Stimulated activated CD4-positive, alpha-beta T cell treated with anti-CD3 and anti-CD28 coated beads, Interleukin-4, amount 100 ng/mL, for 1 hour (primary cell): Measurements from ENCODE around the gene SETDB1.
A peak's percentile ranks its signal among the peaks of the same experiment; 100 is the strongest.

ENCODE experiments used
- DNase-seq: peaks from one replicate; pipeline ENCODE4 v3.0.0-alpha.2; 2020

SETDB1 gene

GRCh38 chr1:150931773-150932172 is 5.6 kb downstream of the SETDB1 start:
- no peak for DNase-seq

- no peak for DNase-seq
Measured at GRCh38 chr1:150944856-150945255, 18.7 kb downstream of the SETDB1 start.

GRCh38 chr1:150954708-150955107 is 28.5 kb downstream of the SETDB1 start:
- no peak for DNase-seq

GRCh38 chr1:150955280-150955679 is 29.1 kb downstream of the SETDB1 start:
- DNase-seq: no peak

GRCh38 chr1:150957666-150958065 is 31.5 kb downstream of the SETDB1 start:
- no peak for DNase-seq

GRCh38 chr1:150960646-150961045 is 34.5 kb downstream of the SETDB1 start:
- no peak for DNase-seq

GRCh38 chr1:150961756-150962155 is 35.6 kb downstream of the SETDB1 start:
- no peak for DNase-seq

GRCh38 chr1:150963321-150964163 is 37.4 kb downstream of the SETDB1 start:
- no peak for DNase-seq

- DNase-seq: no peak
Measured at GRCh38 chr1:150964164-150964489, 38.0 kb downstream of the SETDB1 start.

GRCh38 chr1:150965605-150966004 is 39.4 kb downstream of the SETDB1 start:
- DNase-seq: no peak

- DNase-seq: no peak
Measured at GRCh38 chr1:150966011-150966410, 39.8 kb downstream of the SETDB1 start.

GRCh38 chr1:150967936-150968335 is 41.8 kb downstream of the SETDB1 start:
- no peak for DNase-seq

- DNase-seq: no peak
Measured at GRCh38 chr1:150968491-150968890, 42.3 kb downstream of the SETDB1 start.

- DNase-seq: no peak
Measured at GRCh38 chr1:150969626-150970025, 43.5 kb downstream of the SETDB1 start.

- DNase-seq: no peak
Measured at GRCh38 chr1:150970808-150971582, 44.8 kb downstream of the SETDB1 start.

- DNase-seq: no peak
Measured at GRCh38 chr1:150971583-150972416, 45.6 kb downstream of the SETDB1 start.

- no peak for DNase-seq
Measured at GRCh38 chr1:150972417-150972940, 46.3 kb downstream of the SETDB1 start.

GRCh38 chr1:150973258-150973835 is 47.2 kb downstream of the SETDB1 start:
- peak; percentile 15 for DNase-seq

- peak; percentile 47 for DNase-seq
Measured at GRCh38 chr1:150973836-150974579, 47.8 kb downstream of the SETDB1 start.

- peak; percentile 74 for DNase-seq
Measured at GRCh38 chr1:150974580-150975478, 48.7 kb downstream of the SETDB1 start, which contains the start of gene CERS2. CERS2 (minus strand) TSS chr1:150974835; CDS start chr1:150969090, 5,745 bp downstream.

- DNase-seq: no peak
Measured at GRCh38 chr1:150976401-150976821, 50.2 kb downstream of the SETDB1 start.
